Mucosa of descending colon (tissue), 3 donors: ENCODE measurements around the gene SGMS1. TPM values are rescaled to one million over a fixed set of nuclear protein-coding genes. Genes with fewer than 3 reads are reported as not detected.

Source experiments
- ATAC-seq: fragments of 200-7000 bp; cut with Tn5 transposase; one replicate; pipeline ENCODE4 v1.9.1; 2020; ENCODE audit warnings: mild to moderate bottlenecking, moderate library complexity
- DNase-seq, 3 donors: peaks; one replicate each; pipeline ENCODE4 v3.0.0-alpha.2; 2020
- H3K36me3 ChIP-seq: fragments of 200-600 bp; one replicate; pipeline ENCODE4 v1.8.0; 2021; ENCODE audit warnings: low read depth, mild to moderate bottlenecking
- H3K4me1 ChIP-seq: fragments of 200-600 bp; one replicate; pipeline ENCODE4 v1.8.0; 2021; ENCODE audit warnings: low read depth, mild to moderate bottlenecking
- H3K4me3 ChIP-seq: fragments of 200-600 bp; one replicate; pipeline ENCODE4 v1.8.0; 2021; ENCODE audit warnings: mild to moderate bottlenecking
- H3K9me3 ChIP-seq: fragments of 200-600 bp; one replicate; pipeline ENCODE4 v1.8.0; 2021; ENCODE audit warnings: mild to moderate bottlenecking
- CTCF ChIP-seq: fragments of 200-600 bp; IDR thresholded peaks from one replicate; pipeline ENCODE4 v1.8.0; 2022; ENCODE audit warnings: antibody characterized with exemption, mild to moderate bottlenecking
- intact Hi-C, 2 donors: fragments of 100-400 bp; cut with DNase I in 1 of 2; cut with micrococcal nuclease in 1 of 2; formaldehyde crosslinking; loops; one replicate each; pipeline versions ENCODE4 v1.11.0 to v1.11.1; 2022; cut with DNase I, micrococcal nuclease
- total RNA-seq, 3 donors: library from RNA; stranded (reverse); fragmentation: NEBNext Ultra II Directional in 2 of 3; extraction: Animal tissue kit (Norgen Biotek cat#: 25700) in 2 of 3; gene quantifications; one replicate each; pipeline versions ENCODE4 v1.2.1 to v1.2.4, GENCODE V29; 2021 to 2023
- donor health status: DM: no; HTN: no; CAD: no; lungs with moderate emphysema.
- donor health status: DM: no; HTN: no; CAD: no.
- donor health status: DM: no; HTN: yes; CAD: no.

Gene SGMS1
- total RNA-seq, 3 donors from 2014 or later: 14.4 to 28.4 (median 20.0) TPM

- ATAC-seq (no peak), DNase-seq (no peak)
- intact Hi-C loops: no loop called here
- H3K4me1 ChIP-seq: no peaks in the 10 kb centered on the region
- H3K4me3 ChIP-seq: no peak overlapping the region
- H3K9me3 ChIP-seq: no peaks in the 10 kb centered on the region
- no peak for TF ChIP-seq CTCF
- H3K36me3 ChIP-seq: no peaks in the 10 kb centered on the region
Measured at GRCh38 chr10:50381642-50382041, 242.1 kb downstream of the SGMS1 start.

- DNase-seq: no peak
- Histone ChIP-seq H3K4me3 (no peak overlapping the region), H3K36me3 (no peaks in the 10 kb centered on the region), H3K4me1 (no peaks in the 10 kb centered on the region), H3K9me3 (no peaks in the 10 kb centered on the region)
- intact Hi-C loops: no loop called here
- no peak for ATAC-seq
- TF ChIP-seq CTCF: no peak
Measured at GRCh38 chr10:50379616-50380015, 244.1 kb downstream of the SGMS1 start.

- Histone ChIP-seq H3K36me3 (no peaks in the 10 kb centered on the region), H3K4me1 (no peaks in the 10 kb centered on the region), H3K9me3 (no peaks in the 10 kb centered on the region), H3K4me3 (no peak overlapping the region)
- DNase-seq (no peak), ATAC-seq (no peak)
- intact Hi-C loops: no loop called here
- no peak for TF ChIP-seq CTCF
Measured at GRCh38 chr10:50375745-50376144, 248.0 kb downstream of the SGMS1 start.

- Histone ChIP-seq H3K9me3 (no peaks in the 10 kb centered on the region), H3K36me3 (no peaks in the 10 kb centered on the region), H3K4me1 (no peaks in the 10 kb centered on the region), H3K4me3 (no peak overlapping the region)
- no peak for TF ChIP-seq CTCF
- no peak for ATAC-seq
- intact Hi-C loops: no loop called here
- DNase-seq: no peak
Measured at GRCh38 chr10:50375051-50375452, 248.7 kb downstream of the SGMS1 start.

- no peaks in the 10 kb centered on the region for H3K36me3 ChIP-seq
- ATAC-seq: no peak
- intact Hi-C loops: no loop called here
Measured at GRCh38 chr10:50373821-50374501, 249.8 kb downstream of the SGMS1 start.

More at GRCh38 chr10:50373821-50374501, 249.8 kb downstream of the SGMS1 start:
- Histone ChIP-seq H3K4me3 (no peak overlapping the region), H3K9me3 (no peaks in the 10 kb centered on the region), H3K4me1 (no peaks in the 10 kb centered on the region)
- TF ChIP-seq CTCF: no peak
- DNase-seq: no peak
